Vagina (tissue), 2 donors: Measurements from ENCODE around the gene PTGIS.

Source experiments
- POLR2A ChIP-seq, 2 donors: fragments of 450-650 bp; IDR thresholded peaks; one replicate each; pipeline ENCODE4 v1.6.1; 2017; ENCODE audit warnings: antibody characterized with exemption in 2 of 2, mild to moderate bottlenecking in 2 of 2, moderate library complexity in 2 of 2
- POLR2AphosphoS5 ChIP-seq, 2 donors: sonication (generic); formaldehyde crosslinking; IDR thresholded peaks; one replicate each; pipeline ENCODE4 v1.9.0; 2017; ENCODE audit warnings: antibody characterized with exemption in 2 of 2, mild to moderate bottlenecking in 2 of 2, low read depth in 1 of 2; ENCODE audit not compliant: insufficient read depth in 1 of 2
- TF ChIP-seq, protein P1 (sequence below), 3 experiments: fragments of 450-650 bp in 2 of 3; fragments of 200-600 bp in 1 of 3; sonication (generic) in 1 of 3; IDR thresholded peaks; one replicate each; pipeline ENCODE4 v1.5.1; 2017 to 2019; ENCODE audit warnings: antibody characterized with exemption in 3 of 3, mild to moderate bottlenecking in 2 of 3, moderate library complexity in 2 of 3

DNA sequence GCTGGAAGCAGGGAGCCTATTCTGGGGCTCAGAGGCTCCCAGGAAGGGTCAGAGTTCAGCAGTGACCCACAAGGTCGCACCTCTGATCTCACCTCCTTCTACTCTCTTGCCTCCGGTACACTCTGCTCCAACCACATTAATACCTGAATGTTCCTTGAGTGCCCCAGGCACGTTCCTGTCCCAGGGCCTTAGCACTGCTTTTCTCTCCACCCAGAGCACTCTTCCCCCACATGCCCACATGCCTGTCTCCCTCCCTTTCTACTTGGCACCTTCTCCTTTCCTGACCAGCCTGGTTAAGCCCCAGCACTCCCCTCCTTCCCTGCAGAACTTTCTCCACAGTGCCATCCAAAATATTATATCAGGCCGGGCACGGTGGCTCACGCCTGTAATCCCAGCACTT lies 98.9 kb downstream of the PTGIS start:
- no peak for TF ChIP-seq POLR2AphosphoS5 (IDR thresholded peaks at IDR 0.05; ENCODE audit: insufficient read depth in 1 of 2, low read depth in 1 of 2)
- TF ChIP-seq POLR2A (IDR thresholded peaks at IDR 0.05), result no peak
- TF ChIP-seq, protein P1, sequence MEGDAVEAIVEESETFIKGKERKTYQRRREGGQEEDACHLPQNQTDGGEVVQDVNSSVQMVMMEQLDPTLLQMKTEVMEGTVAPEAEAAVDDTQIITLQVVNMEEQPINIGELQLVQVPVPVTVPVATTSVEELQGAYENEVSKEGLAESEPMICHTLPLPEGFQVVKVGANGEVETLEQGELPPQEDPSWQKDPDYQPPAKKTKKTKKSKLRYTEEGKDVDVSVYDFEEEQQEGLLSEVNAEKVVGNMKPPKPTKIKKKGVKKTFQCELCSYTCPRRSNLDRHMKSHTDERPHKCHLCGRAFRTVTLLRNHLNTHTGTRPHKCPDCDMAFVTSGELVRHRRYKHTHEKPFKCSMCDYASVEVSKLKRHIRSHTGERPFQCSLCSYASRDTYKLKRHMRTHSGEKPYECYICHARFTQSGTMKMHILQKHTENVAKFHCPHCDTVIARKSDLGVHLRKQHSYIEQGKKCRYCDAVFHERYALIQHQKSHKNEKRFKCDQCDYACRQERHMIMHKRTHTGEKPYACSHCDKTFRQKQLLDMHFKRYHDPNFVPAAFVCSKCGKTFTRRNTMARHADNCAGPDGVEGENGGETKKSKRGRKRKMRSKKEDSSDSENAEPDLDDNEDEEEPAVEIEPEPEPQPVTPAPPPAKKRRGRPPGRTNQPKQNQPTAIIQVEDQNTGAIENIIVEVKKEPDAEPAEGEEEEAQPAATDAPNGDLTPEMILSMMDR (IDR thresholded peaks at IDR 0.05), result no peak
